HG02763 (cell line): ENCODE results near the gene CNP.
A peak's percentile ranks its signal among the peaks of the same experiment; 100 is the strongest.

ENCODE experiments used
- ATAC-seq: cut with Tn5 transposase; IDR thresholded peaks from one replicate; pipeline ENCODE4 v1.9.1; 2021; ENCODE audit warnings: mild to moderate bottlenecking, moderate library complexity; ENCODE audit not compliant: unreplicated experiment

Gene CNP

DNA sequence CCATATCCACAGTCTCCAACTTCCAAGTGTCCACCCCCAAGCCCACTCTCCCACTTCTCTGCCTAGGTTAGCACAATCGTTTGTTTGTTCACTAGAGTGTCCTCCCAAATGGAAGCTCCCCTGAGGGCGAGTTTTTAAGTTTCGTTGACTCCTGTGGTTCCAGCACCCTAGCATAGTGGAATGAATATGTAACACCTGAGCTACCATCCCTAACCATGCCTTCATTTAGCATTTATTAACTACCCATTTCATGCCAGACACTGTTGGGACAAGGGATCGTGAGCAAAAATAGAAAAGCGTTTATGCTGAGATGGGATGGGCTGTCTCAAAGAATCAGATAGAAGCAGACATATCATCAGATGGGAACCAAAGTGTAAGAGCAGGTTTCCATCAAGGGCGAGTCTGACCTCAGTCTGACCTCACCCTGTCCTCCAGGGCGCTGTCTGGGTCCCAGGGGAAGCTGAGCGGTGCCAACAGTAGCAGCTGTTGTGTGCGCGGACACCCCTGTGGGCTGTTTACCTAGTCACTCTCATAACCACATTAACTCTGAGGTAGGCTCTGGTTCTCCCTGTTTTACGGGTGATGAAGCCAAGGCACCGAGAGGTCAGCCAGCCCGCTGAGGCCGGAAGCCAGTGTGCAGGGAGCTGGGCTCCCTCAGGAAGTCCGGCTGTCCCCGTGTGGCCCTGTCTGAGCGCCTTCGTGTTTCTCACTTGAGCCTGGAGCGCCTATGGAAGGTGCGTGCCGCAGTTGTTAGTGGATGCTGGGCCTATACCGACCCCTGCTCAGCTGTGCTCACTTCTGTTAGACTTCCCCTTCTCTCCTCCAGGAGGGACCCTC is 6.2 kb downstream of the CNP start:
- no peak for ATAC-seq

DNA sequence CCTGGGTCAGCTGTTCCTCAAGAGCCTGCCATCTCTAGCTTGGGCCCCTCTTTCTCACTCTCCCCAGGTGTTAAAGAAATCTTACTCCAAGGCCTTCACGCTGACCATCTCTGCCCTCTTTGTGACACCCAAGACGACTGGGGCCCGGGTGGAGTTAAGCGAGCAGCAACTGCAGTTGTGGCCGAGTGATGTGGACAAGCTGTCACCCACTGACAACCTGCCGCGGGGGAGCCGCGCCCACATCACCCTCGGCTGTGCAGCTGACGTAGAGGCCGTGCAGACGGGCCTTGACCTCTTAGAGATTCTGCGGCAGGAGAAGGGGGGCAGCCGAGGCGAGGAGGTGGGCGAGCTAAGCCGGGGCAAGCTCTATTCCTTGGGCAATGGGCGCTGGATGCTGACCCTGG is 6.8 kb downstream of the CNP start:
- no peak for ATAC-seq

DNA sequence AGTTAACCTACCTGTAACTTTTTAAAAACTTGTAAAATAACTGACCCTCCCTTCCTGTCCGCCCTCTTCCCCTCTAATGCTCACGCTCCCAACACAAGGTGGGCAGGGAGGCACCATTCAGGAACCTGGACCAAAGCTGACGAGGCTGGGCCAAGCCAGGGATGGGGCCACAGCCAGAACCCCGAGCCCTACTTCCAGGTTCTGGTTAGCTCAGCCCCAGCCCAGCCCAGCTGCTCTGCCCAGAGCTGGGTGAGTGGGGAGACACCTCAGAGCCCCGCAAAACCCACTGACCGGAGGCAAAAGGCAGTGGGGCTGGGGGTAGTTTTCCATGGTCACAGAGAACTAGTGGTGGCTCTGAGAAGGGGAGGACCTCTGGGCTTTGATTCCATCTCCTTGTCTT is 7.4 kb downstream of the CNP start:
- no peak for ATAC-seq

GRCh38 chr17:41974658-41975057 is 8.1 kb downstream of the CNP start:
- no peak for ATAC-seq

- ATAC-seq: no peak
These were observed 8.8 kb downstream of the CNP start for GRCh38 chr17:41975099-41976083.

DNA sequence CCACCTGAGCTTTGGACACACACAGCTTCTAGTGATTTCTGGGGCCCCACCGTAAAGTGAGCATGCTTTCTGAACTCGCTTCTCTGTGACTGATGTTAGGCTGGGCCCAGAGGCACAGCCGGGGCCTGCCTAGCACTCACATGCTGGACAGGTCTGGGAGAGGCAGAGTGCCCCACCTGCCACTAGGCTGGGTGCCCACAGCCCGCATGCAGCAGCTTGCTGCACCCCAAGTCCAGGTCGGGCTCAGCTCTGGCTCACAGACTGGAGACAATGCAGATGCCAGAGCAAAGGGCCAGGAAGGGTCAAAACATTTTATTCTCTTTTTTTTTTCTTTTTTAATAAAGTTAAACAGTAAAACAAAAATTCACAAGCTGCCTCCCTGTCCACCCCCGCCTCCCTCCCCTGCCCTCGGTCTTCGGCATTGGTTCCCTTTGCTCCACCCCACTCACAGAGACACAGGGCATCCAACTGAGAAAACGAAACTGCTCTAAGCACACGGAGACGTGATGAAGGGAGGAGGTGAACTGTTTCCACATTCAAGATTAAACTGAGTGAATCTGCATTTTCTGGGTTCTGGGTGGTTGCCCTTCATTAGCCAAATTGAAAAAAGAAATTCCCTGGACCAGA is 9.7 kb downstream of the CNP start:
- no peak for ATAC-seq

DNA sequence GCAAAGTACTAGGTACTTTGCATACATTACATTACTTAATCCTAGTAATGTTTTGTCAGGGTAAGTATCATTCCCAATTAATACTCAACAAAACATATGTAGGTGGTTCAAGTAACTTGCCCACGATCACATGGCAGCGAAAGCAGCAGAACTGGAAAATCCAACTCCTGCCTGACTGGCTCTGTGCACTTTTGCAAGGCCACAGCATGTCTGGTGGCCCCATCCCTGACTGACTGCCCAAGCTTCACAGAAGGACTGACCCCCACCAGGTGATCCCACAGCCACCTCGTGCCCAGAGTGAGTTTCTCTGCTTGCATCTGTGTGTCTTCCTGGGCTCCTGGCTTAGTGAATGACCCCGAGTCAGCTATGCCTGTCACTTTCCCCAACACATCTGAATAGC is 11.4 kb downstream of the CNP start:
- ATAC-seq: no peak

- no peak for ATAC-seq
These were observed 15.6 kb downstream of the CNP start for GRCh38 chr17:41982026-41982760.

DNA sequence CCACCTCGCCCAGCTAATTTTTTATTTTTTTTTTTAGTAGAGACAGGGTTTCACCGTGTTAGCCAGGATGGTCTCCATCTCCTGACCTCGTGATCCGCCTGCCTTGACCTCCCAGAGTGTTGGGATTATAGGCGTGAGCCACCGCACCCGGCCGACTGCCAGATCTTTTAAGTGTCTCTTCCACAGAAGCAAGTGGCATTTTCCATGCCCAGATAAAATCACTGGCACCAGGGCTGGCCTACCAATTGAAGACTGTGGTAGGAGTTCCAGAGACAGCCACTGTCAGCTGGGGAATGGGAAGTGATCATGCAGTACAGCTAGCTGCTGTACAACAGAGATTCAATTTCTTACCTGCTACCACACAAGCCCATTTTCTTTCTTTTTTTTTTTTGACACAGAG is 17.9 kb downstream of the CNP start:
- ATAC-seq: no peak

- no peak for ATAC-seq
These were observed 19.3 kb downstream of the CNP start for GRCh38 chr17:41985919-41986318.

DNA sequence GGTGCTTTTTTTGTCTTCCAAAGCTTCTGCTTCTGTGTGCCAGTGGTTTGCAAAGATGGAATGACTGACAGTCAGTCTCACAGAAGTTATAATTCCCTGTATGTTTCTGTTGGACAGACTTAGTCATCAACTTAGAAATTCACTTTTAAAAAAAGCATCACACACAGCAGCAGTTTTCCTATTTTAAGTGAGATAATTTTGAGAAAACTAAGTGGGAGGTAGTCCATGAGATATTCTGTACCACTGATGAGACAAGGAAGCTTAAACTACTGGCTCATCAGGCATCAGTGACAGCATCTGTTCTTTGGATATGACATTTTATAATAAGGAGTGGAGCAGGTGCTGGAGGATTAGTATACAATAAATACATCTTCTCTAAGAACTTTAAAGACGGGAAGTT is 20.0 kb downstream of the CNP start:
- ATAC-seq: no peak

DNA sequence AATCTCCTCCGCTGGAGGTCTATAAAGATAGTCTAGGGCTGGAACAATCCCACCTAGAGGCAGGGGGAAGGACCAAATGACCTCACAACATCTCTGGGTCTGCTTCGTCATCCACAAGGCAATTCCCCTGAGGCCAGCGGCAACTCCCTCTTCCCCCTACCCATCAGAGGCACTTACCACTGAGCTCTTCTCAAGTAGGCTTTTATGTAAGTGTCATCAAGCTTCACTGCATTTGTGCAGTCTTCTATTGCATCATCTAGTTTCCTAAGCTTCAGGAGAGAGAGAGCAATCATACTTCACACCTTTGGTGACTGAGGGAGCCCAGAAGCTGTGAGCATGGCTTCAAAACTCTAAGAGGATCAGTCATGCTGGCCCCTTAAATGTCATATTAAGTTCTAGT is 21.0 kb downstream of the CNP start:
- no peak for ATAC-seq

DNA sequence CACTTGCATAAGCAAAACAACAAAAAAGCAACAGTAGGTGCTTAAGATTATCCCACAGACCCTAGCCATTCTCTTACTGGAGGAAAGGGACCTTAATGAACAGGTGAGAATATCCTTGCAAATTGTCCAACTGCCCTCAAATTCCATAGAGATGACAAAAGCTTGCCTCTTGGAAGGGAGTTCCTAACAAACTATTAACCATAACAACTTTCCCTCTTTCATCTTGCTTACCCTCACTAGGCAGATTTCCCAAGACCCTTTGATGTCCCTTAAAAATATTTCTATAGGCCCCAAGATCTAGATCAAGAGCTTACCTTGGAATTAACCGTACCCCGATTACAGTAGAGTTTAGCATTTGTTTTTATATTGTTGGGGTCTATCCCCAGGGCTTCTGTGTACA is 21.8 kb downstream of the CNP start:
- no peak for ATAC-seq

GRCh38 chr17:41989702-41990419 is 23.3 kb downstream of the CNP start:
- no peak for ATAC-seq

DNA sequence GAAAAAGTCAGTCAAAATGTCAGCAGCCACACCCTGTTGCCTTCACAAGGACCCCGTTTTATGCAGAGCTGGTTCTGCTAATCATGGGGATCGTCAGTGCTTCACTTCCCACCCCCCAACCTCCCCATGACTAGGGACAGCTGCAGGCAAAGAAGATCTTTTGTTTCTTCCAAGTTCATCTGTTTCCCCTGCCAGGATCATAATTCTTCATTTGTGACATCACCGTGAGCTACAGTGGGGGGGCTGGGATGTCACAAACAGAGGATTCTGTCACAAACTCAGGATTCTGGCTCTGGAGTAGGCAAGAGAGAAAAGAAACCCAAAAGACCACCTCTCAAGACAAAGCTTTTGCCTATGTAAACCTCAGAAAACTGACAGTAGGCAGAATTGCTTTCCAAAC is 26.0 kb downstream of the CNP start:
- ATAC-seq: no peak

DNA sequence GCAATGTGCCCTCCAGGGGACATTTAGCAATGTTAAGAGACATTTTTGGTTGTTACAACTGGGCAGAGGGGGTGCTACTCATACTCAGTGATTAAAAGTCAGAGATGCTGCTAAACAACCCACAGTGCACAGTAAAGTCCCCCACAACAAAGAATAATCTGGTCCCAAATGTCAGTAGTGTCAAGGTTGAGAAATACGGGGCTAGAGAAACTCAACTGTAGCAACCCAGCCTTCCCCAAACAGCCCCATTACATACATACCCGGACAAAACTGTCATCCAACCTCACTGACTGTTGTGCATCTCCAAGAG is 30.2 kb downstream of the CNP start:
- ATAC-seq: peak; percentile 4

DNA sequence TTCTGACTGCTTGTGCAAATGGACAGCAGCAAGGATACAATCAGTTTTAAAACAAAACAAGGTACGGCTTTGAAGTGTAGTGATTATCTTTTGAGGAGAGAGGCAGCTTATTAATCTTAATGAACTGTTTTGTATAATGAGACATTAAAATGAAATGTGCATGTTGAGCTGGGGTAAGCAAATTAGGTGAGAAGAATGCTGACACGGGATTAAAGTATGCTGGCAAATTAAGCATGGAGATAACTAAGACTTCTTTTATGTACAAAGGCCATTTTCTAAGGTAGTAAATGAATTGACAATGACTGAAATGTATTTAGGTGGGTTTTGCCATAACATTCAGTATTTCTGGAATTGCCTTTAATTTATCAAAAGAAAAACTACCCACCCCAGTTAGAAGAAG is 31.9 kb downstream of the CNP start:
- no peak for ATAC-seq

GRCh38 chr17:42000413-42001133 is 34.0 kb downstream of the CNP start:
- ATAC-seq: no peak

- no peak for ATAC-seq
These were observed 35.1 kb downstream of the CNP start for GRCh38 chr17:42001729-42002128.
